HuH-7 (cell line): Measurements from ENCODE around the gene CTAG1B.
"Not testable (repeated sequence)": the region's sequence is repeated elsewhere in the genome, so short reads cannot be mapped to it uniquely, and the experiment has no call there.

Experiments
- DNase-seq: peaks from one replicate; pipeline ENCODE4 v3.0.0; 2011; ENCODE audit warnings: low spot score

CTAG1B gene

DNA sequence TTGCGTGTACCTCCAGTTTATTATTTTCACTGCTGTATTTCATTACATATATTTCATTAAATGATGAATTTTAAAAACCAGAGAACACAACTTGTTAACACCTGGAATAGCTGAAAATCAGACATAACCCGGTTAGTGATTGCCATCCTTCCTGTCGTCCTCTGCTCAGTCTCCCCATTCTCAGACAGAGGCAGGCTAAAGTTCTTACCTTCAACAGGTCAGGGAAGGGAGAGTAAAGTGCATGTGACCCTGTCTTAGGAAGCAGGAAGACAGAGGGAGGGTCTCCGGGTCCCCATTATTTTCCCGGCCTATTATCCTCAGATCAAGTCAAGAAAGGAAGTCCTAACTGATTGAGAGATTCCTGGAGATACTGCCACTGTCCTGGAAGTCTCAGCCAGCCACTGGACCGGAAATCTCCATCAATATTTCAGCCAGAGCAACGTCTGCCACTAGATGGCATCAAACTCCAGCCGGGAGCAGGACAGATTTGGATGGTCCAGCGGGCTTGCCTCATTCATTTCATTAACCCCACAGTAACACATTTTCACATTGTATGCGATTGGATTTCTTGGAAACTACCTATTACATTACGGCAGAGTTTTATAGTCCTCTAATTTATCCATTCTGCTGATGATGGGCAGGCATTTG, 1.8 kb upstream of the CTAG1B start:
- not testable (repeated sequence) for DNase-seq

GRCh38 chrX:154613586-154613985, 5.5 kb downstream of the CTAG1B start:
- not testable (repeated sequence) for DNase-seq

DNA sequence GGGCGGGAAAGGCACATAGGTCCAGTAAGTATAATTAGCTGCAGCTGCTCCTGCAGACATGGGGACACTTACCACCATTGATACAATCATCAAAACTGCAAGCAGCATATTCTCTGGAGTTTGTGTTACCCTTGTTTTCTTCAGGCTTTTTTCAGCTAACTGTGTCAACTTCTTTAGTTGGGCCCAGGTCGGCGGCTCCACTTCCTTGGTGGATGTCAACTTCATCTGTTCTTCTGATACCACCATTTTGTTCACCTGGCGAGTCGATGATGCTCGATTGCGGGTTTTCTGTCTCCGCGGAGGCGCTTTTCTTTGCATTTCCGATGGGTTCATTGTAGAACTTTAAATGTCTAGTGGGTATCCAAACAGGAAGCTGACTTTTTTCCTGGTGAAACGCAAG, 7.9 kb downstream of the CTAG1B start:
- not testable (repeated sequence) for DNase-seq

- not testable (repeated sequence) for DNase-seq
Observed at GRCh38 chrX:154608823-154609222, 10.3 kb downstream of the CTAG1B start.

DNA sequence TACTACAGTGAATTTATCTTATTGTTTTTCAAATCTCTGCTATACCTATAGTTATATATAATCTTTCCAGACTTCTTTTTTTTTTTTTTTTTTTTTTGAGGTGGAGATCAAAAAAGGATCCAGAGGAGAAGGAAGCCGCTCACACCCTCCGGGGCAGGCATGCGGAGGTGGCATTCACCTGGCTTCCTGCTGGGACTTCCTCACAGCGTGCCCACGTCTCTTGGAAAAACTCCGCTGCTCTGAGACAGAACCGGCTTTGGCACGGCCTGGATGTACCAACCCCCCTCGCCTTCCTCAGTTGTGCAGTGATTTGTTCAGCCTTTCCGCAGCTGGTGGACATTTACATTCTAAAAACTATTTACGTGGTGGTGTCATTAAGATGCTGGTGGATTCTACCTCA, 11.1 kb downstream of the CTAG1B start:
- DNase-seq: not testable (repeated sequence)

DNA sequence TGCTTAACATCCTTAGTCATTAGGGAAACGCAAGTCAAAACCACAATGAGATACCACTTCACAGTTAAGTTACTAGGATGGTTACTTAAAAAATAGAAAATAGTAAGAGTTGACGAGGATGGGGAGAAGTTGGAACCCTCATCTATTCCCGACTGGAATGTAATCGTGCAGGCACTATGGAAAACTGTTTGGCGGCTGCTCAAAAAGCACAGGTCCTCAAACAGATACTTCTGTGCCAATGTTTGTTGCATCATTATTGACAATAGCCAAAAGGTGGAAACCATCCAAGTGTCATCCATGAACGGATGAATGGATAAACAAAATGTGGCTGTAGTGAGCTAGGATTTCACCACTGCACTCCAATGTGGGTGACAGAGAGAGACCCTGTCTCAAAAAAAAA, 11.7 kb downstream of the CTAG1B start:
- DNase-seq: no peak

GRCh38 chrX:154605566-154605965, 13.5 kb downstream of the CTAG1B start:
- no peak for DNase-seq

DNA sequence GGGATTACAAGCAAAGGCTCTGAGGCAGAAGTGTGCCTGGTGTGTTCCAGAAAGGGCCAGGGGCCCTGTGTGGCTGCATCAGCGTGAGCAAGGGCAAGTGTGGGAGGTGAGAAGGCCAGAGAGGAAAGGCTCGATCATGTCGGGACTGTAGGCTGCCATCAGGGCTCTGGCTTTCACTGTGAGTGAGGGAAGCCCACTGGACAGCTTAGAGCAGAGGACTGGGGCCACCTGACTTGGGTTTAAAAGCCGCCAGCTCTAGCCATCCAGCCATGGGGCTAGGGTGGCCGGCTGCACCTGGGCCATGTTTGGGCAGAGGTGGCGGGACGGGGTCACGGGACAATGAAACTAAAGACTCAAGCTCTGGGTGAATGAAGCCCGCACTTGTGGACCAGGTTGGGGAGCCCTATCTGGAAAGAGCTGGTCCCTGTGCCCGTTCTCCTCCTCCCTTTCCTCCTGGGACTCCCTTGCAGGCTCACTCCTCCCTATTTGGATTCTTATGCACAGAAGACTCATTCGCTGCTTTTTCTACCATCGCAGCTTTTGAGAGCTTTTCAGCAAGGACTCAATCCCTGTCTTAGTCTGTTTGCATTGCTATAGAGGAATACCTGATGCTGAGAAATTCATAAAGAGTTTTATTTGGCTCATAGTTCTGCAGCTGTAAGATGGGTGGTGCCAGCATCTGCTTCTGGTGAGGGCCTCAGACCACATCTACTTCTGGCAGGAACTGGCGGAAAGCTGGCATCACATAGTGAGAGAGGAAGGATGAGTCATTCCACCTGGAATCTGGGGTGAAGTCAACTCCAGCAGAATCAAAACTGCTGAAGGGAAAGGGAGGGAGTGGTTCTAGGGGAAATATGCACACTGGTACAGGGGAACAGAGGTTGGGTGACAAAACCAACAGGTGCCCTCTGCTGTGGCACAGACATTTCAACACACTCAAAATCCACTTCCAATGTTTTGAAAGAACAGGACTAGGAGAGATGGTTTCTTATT, 15.3 kb downstream of the CTAG1B start:
- no peak for DNase-seq

GRCh38 chrX:154602766-154603437, 16.2 kb downstream of the CTAG1B start:
- no peak for DNase-seq

- DNase-seq: no peak
Observed at GRCh38 chrX:154602226-154602625, 16.9 kb downstream of the CTAG1B start.

DNA sequence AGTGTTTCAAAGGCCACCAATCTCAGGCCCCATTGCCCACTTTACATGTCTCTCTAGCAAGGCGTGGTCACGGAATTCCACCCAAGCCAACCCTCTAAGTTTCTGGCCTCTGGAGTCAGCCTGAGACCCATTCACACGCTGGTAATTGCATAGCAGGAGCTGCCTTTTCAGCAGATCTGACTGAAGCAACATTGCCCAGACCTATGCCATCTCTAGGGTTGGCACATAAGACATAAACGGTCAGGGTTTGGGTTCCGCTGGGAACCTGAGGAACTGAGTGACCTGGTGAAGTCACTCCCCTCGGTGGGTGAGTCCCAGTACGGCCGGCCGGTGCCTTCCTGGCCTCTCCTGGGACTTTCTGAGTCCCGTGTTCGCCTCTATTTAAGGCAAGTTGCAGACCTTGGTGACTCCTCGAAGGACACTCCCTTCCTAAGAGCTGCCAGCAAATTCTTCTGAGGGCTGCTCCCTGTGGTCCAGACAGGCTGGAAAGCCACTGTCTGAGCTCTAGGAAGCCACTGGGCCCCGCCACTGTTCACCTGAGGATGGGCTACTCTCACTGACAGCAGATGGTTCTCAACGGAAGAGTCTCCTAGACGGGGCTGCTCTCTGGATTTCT, 18.2 kb downstream of the CTAG1B start:
- no peak for DNase-seq

DNA sequence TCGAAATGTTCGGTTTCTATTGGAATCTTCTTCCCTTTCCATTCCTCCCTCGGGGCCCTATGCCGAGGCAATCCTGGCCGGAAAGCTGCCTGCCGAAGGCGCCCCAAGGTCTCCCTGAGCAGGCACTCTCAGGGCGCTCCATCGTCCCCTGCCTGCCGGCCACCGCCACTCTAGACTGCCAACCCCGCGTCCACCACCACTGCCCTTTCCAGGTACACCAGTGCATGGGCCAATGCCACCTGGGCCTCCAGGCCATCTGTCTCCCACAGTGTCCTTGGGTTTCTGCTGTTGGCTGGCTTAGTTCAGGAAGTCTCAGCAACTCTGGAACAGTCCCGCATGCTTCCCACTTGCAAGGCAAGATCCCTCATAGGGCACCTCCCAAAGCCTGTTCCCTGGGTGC, 19.6 kb downstream of the CTAG1B start:
- DNase-seq: no peak

DNA sequence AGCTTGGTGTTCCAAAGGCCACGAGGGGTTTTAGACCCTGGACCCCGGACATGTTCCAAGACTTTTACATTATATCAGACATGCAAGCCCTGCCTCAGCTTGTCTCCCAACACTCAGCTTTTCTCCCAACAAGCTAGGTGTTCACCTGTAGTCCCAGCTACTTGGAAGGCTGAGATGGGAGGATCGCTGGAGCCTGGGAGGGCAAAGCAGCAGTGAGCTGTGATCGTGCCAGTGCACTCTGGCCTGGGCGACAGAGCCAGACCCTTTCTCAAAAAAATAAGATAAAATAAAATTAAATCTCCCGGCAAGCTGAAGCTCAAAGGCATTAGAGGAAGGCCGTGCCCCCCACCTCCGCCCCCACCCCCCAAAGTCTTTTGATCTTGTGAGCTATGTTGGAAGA, 20.4 kb downstream of the CTAG1B start:
- no peak for DNase-seq

DNA sequence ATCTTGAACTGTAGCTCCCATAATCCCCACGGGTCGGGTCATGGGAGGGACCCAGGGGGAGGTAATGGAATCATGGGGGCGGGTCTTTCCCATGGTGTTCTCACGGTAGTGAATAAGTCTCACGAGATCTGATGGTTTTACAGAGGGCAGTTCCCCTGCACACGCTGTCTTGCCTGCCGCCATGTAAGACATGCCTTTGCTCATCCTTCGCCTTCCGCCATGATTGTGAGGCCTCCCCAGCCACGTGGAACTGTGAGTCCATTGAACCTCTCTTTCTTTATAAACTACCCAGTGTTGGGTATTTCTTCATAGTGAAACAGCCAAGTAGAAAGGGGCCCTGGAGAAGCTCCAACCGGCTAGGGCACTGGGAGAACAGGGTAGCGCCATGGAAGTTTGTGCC, 21.9 kb downstream of the CTAG1B start:
- no peak for DNase-seq

DNA sequence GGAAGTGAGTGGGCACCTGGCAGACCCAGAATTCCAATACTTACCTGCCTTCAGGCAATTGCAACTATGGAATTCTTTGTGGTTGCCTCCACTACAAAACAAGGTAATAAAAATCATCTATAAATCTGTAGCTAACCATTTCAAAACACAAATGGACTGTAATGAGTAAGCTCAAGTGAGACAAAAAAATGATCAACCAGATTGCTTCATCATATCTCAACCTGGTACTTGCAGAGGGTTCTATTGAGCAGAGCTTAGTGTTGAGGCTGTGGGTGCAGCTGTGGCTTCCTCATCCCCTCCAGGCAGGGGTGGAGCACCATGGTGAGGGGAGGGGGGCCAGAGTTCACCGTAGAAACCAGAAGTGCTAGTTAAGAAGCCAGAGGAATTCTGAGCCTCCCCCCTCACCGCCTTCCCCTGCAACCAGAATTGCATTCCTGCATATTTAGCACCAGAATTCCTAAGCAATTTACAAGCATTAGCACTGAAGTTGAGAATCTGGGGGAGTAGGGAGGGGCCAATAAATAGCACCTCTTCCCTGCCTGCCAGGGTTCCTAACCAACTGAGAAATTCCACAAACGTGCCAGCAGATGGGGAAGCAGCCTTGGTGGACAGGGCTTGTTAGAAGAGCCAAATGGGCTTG, 22.7 kb downstream of the CTAG1B start:
- no peak for DNase-seq

DNA sequence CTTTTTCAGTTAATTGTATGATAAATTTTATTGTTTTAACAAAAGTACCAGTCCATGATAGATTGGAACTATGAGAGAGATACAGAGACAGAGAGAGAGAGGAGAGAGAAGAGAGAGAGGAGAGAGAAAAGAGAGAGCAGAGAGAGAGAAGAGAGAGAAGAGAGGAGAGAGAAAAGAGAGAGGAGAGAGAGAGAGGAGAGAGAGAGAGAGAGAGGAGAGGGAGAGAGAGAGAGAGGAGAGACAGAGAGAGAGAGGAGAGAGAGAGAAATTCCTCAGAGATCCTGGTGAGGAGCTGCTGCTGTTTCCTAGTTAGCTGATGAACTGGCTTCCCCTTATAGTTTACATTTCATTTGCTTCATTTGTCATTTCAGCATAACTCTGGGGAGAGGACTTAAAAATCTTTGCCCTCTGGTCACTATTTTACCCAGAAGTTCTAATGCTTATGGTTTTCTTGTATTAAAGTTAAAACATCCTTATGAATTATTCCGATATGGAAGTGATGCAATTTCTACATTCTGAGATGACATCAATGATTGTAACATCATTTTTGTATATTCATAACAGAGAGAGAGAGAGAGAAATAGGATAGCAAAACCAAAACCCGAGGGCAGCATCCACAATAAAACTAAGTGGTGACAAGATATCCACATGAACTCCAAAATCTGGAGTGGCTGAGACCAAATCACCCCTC, 23.4 kb downstream of the CTAG1B start:
- DNase-seq: no peak

DNA sequence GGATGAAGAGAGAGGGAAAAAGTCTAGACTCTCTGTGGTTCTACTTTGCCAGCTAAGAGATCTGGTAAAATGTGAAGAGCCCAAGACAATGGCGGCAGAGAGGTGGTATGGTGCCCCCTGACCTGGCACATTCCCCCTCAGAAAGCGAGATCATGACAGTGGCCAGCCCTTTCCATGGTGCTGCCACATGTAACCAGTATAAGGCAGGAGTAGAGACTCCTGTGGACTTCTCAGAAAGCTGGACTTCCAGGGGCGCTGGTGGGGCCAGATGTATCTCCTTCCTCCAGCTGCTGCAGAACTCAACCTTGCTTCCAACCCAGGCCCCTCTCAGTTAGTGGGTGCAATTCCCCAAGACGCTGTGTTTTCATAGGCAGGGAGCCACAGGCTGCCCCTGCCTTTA, 24.6 kb downstream of the CTAG1B start:
- no peak for DNase-seq

- DNase-seq: no peak
Observed at GRCh38 chrX:154593201-154593600, 25.9 kb downstream of the CTAG1B start.

DNA sequence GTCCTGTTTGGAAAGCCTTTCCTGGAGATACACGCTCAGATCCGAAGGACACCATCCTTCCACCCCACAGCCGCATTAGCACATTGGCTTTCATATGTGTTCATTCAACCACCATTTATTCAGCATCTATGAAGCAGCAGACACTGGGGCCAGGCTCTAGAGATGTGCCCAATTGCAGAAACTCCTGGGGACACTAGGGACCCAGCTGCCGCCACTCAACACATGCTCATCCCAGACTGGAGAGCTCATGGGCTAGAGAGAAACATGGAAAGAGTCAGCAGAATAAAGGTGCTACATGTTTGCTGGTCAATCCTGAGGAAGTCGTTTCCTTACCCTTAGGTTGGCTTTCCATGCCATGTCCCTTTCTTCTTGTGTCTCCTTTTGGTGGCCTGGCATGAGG, 26.6 kb downstream of the CTAG1B start:
- no peak for DNase-seq

- DNase-seq: not testable (repeated sequence)
Observed at GRCh38 chrX:154590415-154590814, 28.7 kb downstream of the CTAG1B start.

DNA sequence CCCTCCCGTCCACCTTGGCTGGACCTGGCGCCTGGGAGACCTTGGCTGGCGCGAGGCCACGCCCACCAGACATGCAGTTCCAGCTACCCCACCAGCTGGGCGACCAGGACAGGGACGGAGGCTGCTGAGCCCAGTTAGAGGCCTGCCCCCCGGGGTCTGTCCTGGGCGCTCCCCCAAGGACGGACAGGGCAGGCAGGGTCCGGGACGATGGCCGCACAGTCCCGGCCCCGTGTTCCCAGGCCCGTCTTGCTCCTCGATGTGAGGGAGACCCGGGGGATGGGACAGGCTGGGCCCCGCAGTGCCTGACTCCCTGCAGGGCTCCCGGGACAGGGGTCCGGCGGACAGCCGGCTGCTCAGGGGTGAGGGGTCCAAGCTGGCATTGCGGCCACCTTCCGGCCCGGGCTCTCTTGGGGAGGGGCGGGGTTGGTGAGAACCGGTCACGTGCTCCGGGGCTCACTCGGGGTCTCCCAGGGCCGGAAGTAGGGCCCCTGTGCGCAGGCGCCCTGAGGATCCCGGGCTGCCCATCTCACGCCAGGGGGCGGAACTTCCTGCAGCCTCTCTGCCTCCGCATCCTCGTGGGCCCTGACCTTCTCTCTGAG, 34.4 kb downstream of the CTAG1B start, which contains the start of gene CTAG1A:
TSS of gene CTAG1A (plus strand) at position 549 of the 599 bp plus-strand sequence. CDS start 74 bp downstream, outside the sequence.
- not testable (repeated sequence) for DNase-seq
